ENCODE data around the gene RAB11FIP4. TPM values are rescaled to one million over a fixed set of nuclear protein-coding genes. Genes with fewer than 3 reads are reported as not detected.

The RAB11FIP4 gene
- total RNA-seq, 1 experiment from 2014 or later: 15.1 TPM

GRCh38 chr17:31564291-31564690 is 172.8 kb downstream of the RAB11FIP4 start:
- POLR2A ChIA-PET: no interaction called here
- no peaks in the 10 kb centered on the region for H3K79me2 ChIP-seq (ENCODE audit: insufficient read depth, low read length)
- no peak overlapping the region for H3K9ac ChIP-seq (ENCODE audit: low read length)
- no TSS peak for BruUV-seq (replicated peaks)
- no peaks in the 10 kb centered on the region for H4K20me1 ChIP-seq (ENCODE audit: insufficient read depth)
- H3K36me3 ChIP-seq (ENCODE audit: control insufficient read depth in 1 of 2, insufficient read depth in 2 of 2, low read length in 2 of 2): no peaks in the 10 kb centered on the region
- DNase-seq (ENCODE audit: low read depth, low spot score) (no peak), ATAC-seq (no peak)
- H3K4me1 ChIP-seq (ENCODE audit: control insufficient read depth in 1 of 2, insufficient read depth in 2 of 2, low read length in 2 of 2): peaks cover 0 to 5% of the 10 kb centered on the region in 2 experiments; a peak in 3 of 4 replicates
- RAD21 ChIA-PET (ENCODE audit: low non-redundant PET in 1 of 2, low total read pairs in 2 of 2, uncharacterized antibody in 2 of 2, unreplicated experiment in 2 of 2): no interaction called here
- H3K4me3 ChIP-seq (replicated peaks in 1 of 2; ENCODE audit: low read depth in 1 of 2, low read length in 2 of 2): no peak overlapping the region
- CTCF ChIA-PET: no interaction called here
- H3K4me2 ChIP-seq (ENCODE audit: low read length): no peak overlapping the region
- intact Hi-C loops (cut with micrococcal nuclease): no loop called here
- no peak for TF ChIP-seq CBX3 (IDR thresholded peaks at IDR 0.05; ENCODE audit: low read depth)
- TF ChIP-seq SRF (IDR thresholded peaks at IDR 0.05; ENCODE audit: low read depth): no peak
- no peak for TF ChIP-seq ELF1 (IDR thresholded peaks at IDR 0.05; ENCODE audit: borderline replicate concordance, low read depth)
- no peak for TF ChIP-seq ZFX (IDR thresholded peaks at IDR 0.05)
- no peak for TF ChIP-seq SIN3A (IDR thresholded peaks at IDR 0.05; ENCODE audit: low read depth)
- TF ChIP-seq EGR1 (IDR thresholded peaks at IDR 0.05; ENCODE audit: low read depth): no peak
- TF ChIP-seq FOSL1 (IDR thresholded peaks at IDR 0.05; ENCODE audit: low read depth): no peak
- TF ChIP-seq RAD21 (IDR thresholded peaks at IDR 0.05; ENCODE audit: low read depth): no peak
- no peak for TF ChIP-seq MAX (IDR thresholded peaks at IDR 0.05)
- no peak for TF ChIP-seq ATF3 (IDR thresholded peaks at IDR 0.05)
- TF ChIP-seq REST (IDR thresholded peaks at IDR 0.05; ENCODE audit: low read depth): no peak
- TF ChIP-seq TCF7L2 (IDR thresholded peaks at IDR 0.05; ENCODE audit: borderline replicate concordance, extremely low read depth, insufficient read depth, insufficient read length): no peak
- no peak for TF ChIP-seq CEBPB (IDR thresholded peaks at IDR 0.05; ENCODE audit: low read depth)
- TF ChIP-seq POLR2AphosphoS5 (IDR thresholded peaks at IDR 0.05; ENCODE audit: low read depth, low read length): no peak
- no peak for TF ChIP-seq ZNF274 (IDR thresholded peaks at IDR 0.05; ENCODE audit: low read depth, low read length)
- TF ChIP-seq CTCF (IDR thresholded peaks at IDR 0.05 in 2 of 3, conservative IDR thresholded peaks at IDR 0.05 in 1 of 3; ENCODE audit: borderline replicate concordance in 1 of 3, insufficient read depth in 1 of 3, low read depth in 2 of 3, low read length in 2 of 3): no peak
- TF ChIP-seq ZBTB33 (IDR thresholded peaks at IDR 0.05; ENCODE audit: extremely low read depth, insufficient replicate concordance, low read length): no peak
- TF ChIP-seq POLR2A (IDR thresholded peaks at IDR 0.05; ENCODE audit: borderline replicate concordance, extremely low read depth, insufficient read depth, insufficient read length): no peak
- no peak for TF ChIP-seq YY1 (IDR thresholded peaks at IDR 0.05; ENCODE audit: extremely low read depth, insufficient replicate concordance, low read depth, low read length)
- no peaks in the 10 kb centered on the region for H3K27me3 ChIP-seq (ENCODE audit: insufficient read depth, low read length)
- no peaks in the 10 kb centered on the region for H3K9me2 ChIP-seq (ENCODE audit: insufficient read depth)
- no peak overlapping the region for H3K27ac ChIP-seq (ENCODE audit: low read depth, low read length)
- H2AFZ ChIP-seq (ENCODE audit: low read depth, low read length, poor library complexity, severe bottlenecking): no peak overlapping the region
- no peaks in the 10 kb centered on the region for H3K9me3 ChIP-seq (ENCODE audit: control insufficient read depth in 1 of 2, insufficient read depth in 1 of 2, low read depth in 1 of 2, low read length in 2 of 2)

Data from HCT116 (cell line).